Mesenchymal stem cell (in vitro differentiated cells and primary cell): Measurements from ENCODE around the gene LHCGR.
A peak's percentile ranks its signal among the peaks of the same experiment; 100 is the strongest.

ENCODE experiments used
- DNase-seq: peaks from one replicate; pipeline ENCODE4 v3.0.0-alpha.2; 2013
- H2AFZ ChIP-seq: one replicate; pipeline ENCODE4 v1.6.1; 2013; ENCODE audit warnings: low read depth, mild to moderate bottlenecking, control low read depth, inconsistent platforms, low read length, moderate library complexity
- H2AK5ac ChIP-seq: 2 replicates; pipeline ENCODE4 v1.6.1; 2013; ENCODE audit warnings: low read length, moderate library complexity, mild to moderate bottlenecking, inconsistent platforms; ENCODE audit not compliant: severe bottlenecking
- H2BK120ac ChIP-seq: one replicate; pipeline ENCODE4 v1.6.1; 2013; ENCODE audit warnings: low read depth, mild to moderate bottlenecking, inconsistent platforms, low read length, moderate library complexity
- H2BK12ac ChIP-seq, 2 experiments: one replicate each; pipeline ENCODE4 v1.6.1; 2013; ENCODE audit warnings: inconsistent platforms in 2 of 2, low read length in 2 of 2, mild to moderate bottlenecking in 2 of 2, moderate library complexity in 2 of 2, control low read depth in 1 of 2
- H2BK15ac ChIP-seq: one replicate; pipeline ENCODE4 v1.6.1; 2013; ENCODE audit warnings: mild to moderate bottlenecking, low read depth, inconsistent platforms; ENCODE audit not compliant: poor library complexity, severe bottlenecking
- H2BK5ac ChIP-seq: 2 replicates; pipeline ENCODE4 v1.6.1; 2013; ENCODE audit warnings: low read depth, mild to moderate bottlenecking, low read length, control low read depth, inconsistent platforms; ENCODE audit not compliant: poor library complexity, severe bottlenecking
- H3K14ac ChIP-seq, 2 experiments: one replicate each; pipeline ENCODE4 v1.6.1; 2013; ENCODE audit warnings: inconsistent platforms in 2 of 2, low read length in 2 of 2, control low read depth in 1 of 2, mild to moderate bottlenecking in 1 of 2, moderate library complexity in 1 of 2
- H3K18ac ChIP-seq, 2 experiments: one replicate each; pipeline ENCODE4 v1.6.1; 2013; ENCODE audit warnings: inconsistent platforms in 2 of 2, low read length in 2 of 2, control low read depth in 1 of 2, low read depth in 1 of 2, mild to moderate bottlenecking in 1 of 2
- H3K23ac ChIP-seq, 2 experiments: one replicate each; pipeline ENCODE4 v1.6.1; 2013; ENCODE audit warnings: inconsistent platforms in 2 of 2, low read length in 2 of 2, mild to moderate bottlenecking in 2 of 2, moderate library complexity in 2 of 2, control low read depth in 1 of 2
- H3K27ac ChIP-seq: 2 replicates; pipeline ENCODE4 v1.5.1; 2013; ENCODE audit warnings: mild to moderate bottlenecking, moderate library complexity, low read length, control low read depth, inconsistent platforms; ENCODE audit not compliant: poor library complexity, severe bottlenecking
- H3K27me3 ChIP-seq, 2 experiments: 2 replicates each; pipeline versions ENCODE4 v1.6.1 to v1.7.0; 2013; ENCODE audit warnings: low read length in 2 of 2, mild to moderate bottlenecking in 2 of 2, moderate library complexity in 2 of 2, control low read depth in 1 of 2, inconsistent platforms in 1 of 2; ENCODE audit not compliant: control insufficient read depth in 1 of 2, insufficient read depth in 1 of 2
- H3K36me3 ChIP-seq, 2 experiments: 2 replicates each; pipeline versions ENCODE4 v1.6.1 to v1.7.0; 2013; ENCODE audit warnings: low read length in 2 of 2, control low read depth in 1 of 2, inconsistent platforms in 1 of 2, low read depth in 1 of 2, mild to moderate bottlenecking in 1 of 2; ENCODE audit not compliant: insufficient read depth in 2 of 2, control insufficient read depth in 1 of 2
- H3K4ac ChIP-seq, 2 experiments: one replicate each; pipeline ENCODE4 v1.6.1; 2013; ENCODE audit warnings: inconsistent platforms in 2 of 2, low read length in 2 of 2, mild to moderate bottlenecking in 2 of 2, moderate library complexity in 2 of 2, control low read depth in 1 of 2, low read depth in 1 of 2
- H3K4me1 ChIP-seq: 2 replicates; pipeline ENCODE4 v1.6.1; 2013; ENCODE audit warnings: low read depth, low read length, control low read depth; ENCODE audit not compliant: control insufficient read depth, insufficient read depth
- H3K4me2 ChIP-seq: 2 replicates; pipeline ENCODE4 v1.6.1; 2013; ENCODE audit warnings: low read length, mild to moderate bottlenecking, inconsistent platforms; ENCODE audit not compliant: poor library complexity, severe bottlenecking
- H3K4me3 ChIP-seq, 2 experiments: 2 replicates each; pipeline versions ENCODE4 v1.5.1 to v1.7.0; 2013; ENCODE audit warnings: low read length in 2 of 2, mild to moderate bottlenecking in 2 of 2, control low read depth in 1 of 2, low read depth in 1 of 2; ENCODE audit not compliant: insufficient read depth in 1 of 2
- H3K79me1 ChIP-seq: replicated peaks from 2 replicates; pipeline ENCODE4 v1.6.1; 2013; ENCODE audit warnings: mild to moderate bottlenecking, control low read depth, low read length, inconsistent platforms; ENCODE audit not compliant: poor library complexity, severe bottlenecking
- H3K9ac ChIP-seq: 2 replicates; pipeline ENCODE4 v1.7.0; 2013; ENCODE audit warnings: mild to moderate bottlenecking, low read length, moderate library complexity
- H3K9me3 ChIP-seq: 2 replicates; pipeline ENCODE4 v1.7.0; 2013; ENCODE audit warnings: mild to moderate bottlenecking, low read length; ENCODE audit not compliant: control insufficient read depth
- H4K8ac ChIP-seq: one replicate; pipeline ENCODE4 v1.6.1; 2013; ENCODE audit warnings: inconsistent platforms, mild to moderate bottlenecking, low read length, moderate library complexity
- H4K91ac ChIP-seq: one replicate; pipeline ENCODE4 v1.6.1; 2013; ENCODE audit warnings: mild to moderate bottlenecking, low read length, inconsistent platforms
- WGBS: methylation state at CpG from one replicate; pipeline ENCODE4 v1.1.7; 2013; ENCODE audit warnings: mixed read lengths; 5-methylcytosine and 5-hydroxymethylcytosine counted together

LHCGR gene

GRCh38 chr2:48713647-48714046 is 41.9 kb downstream of the LHCGR start:
- Histone ChIP-seq H3K4ac (no peak overlapping the region), H2BK12ac (no peak overlapping the region), H4K91ac (no peak overlapping the region), H3K9ac (no peak overlapping the region), H3K79me1 (no peaks in the 10 kb centered on the region), H3K18ac (no peak overlapping the region), H3K9me3 (no peaks in the 10 kb centered on the region), H3K4me2 (no peak overlapping the region), H3K4me1 (peaks cover 4% of the 10 kb centered on the region), H3K4me3 (no peak overlapping the region), H3K14ac (no peak overlapping the region), H2BK15ac (no peak overlapping the region), H2AFZ (no peak overlapping the region), H2BK5ac (no peak overlapping the region), H3K36me3 (no peaks in the 10 kb centered on the region), H3K23ac (no peak overlapping the region), H3K27me3 (no peaks in the 10 kb centered on the region), H4K8ac (no peak overlapping the region), H3K27ac (no peak overlapping the region), H2BK120ac (no peak overlapping the region), H2AK5ac (no peak overlapping the region)
- no CpG with 5 or more reads among the region's 1 CpG for WGBS
- DNase-seq, result peak; percentile 57

- Histone ChIP-seq H3K14ac (no peak overlapping the region), H3K27ac (no peak overlapping the region), H3K79me1 (no peaks in the 10 kb centered on the region), H3K4me2 (no peak overlapping the region), H2AFZ (no peak overlapping the region), H2BK12ac (no peak overlapping the region), H3K4me1 (peaks cover 6% of the 10 kb centered on the region), H2AK5ac (no peak overlapping the region), H3K4me3 (no peak overlapping the region), H3K9ac (no peak overlapping the region), H2BK5ac (no peak overlapping the region), H3K27me3 (no peaks in the 10 kb centered on the region), H4K8ac (no peak overlapping the region), H4K91ac (no peak overlapping the region), H3K36me3 (no peaks in the 10 kb centered on the region), H2BK120ac (no peak overlapping the region), H3K9me3 (no peaks in the 10 kb centered on the region), H3K23ac (no peak overlapping the region), H3K18ac (no peak overlapping the region), H3K4ac (no peak overlapping the region), H2BK15ac (no peak overlapping the region)
- WGBS, result no CpG with 5 or more reads among the region's 2 CpGs
- no peak for DNase-seq
Measured at GRCh38 chr2:48712151-48712550, 43.4 kb downstream of the LHCGR start.

GRCh38 chr2:48711343-48711742 is 44.2 kb downstream of the LHCGR start:
- no peaks in the 10 kb centered on the region for H3K79me1 ChIP-seq
- no peak overlapping the region for H3K18ac ChIP-seq
- no peak overlapping the region for H3K23ac ChIP-seq
- no peak overlapping the region for H3K14ac ChIP-seq
- H3K27me3 ChIP-seq, result no peaks in the 10 kb centered on the region
- no peak overlapping the region for H2AFZ ChIP-seq
- no peaks in the 10 kb centered on the region for H3K9me3 ChIP-seq
- no peak for DNase-seq
- no peak overlapping the region for H2BK5ac ChIP-seq
- H3K27ac ChIP-seq, result no peak overlapping the region
- no peak overlapping the region for H2AK5ac ChIP-seq
- no peak overlapping the region for H2BK12ac ChIP-seq
- no peak overlapping the region for H3K4me2 ChIP-seq
- 54% methylated on average over 4 of the region's 4 CpGs for WGBS
- no peak overlapping the region for H2BK120ac ChIP-seq
- H2BK15ac ChIP-seq, result no peak overlapping the region
- H3K36me3 ChIP-seq, result no peaks in the 10 kb centered on the region
- no peak overlapping the region for H3K4ac ChIP-seq
- H3K9ac ChIP-seq, result no peak overlapping the region
- H3K4me1 ChIP-seq, result peaks cover 7% of the 10 kb centered on the region
- no peak overlapping the region for H3K4me3 ChIP-seq
- H4K8ac ChIP-seq, result no peak overlapping the region
- H4K91ac ChIP-seq, result no peak overlapping the region

- Histone ChIP-seq H2BK15ac (no peak overlapping the region), H3K4me3 (no peak overlapping the region), H2AFZ (no peak overlapping the region), H3K23ac (no peak overlapping the region), H3K14ac (no peak overlapping the region), H2BK5ac (no peak overlapping the region), H3K36me3 (no peaks in the 10 kb centered on the region), H4K8ac (no peak overlapping the region), H3K4ac (no peak overlapping the region), H3K4me1 (peaks cover 3% of the 10 kb centered on the region), H3K79me1 (no peaks in the 10 kb centered on the region), H3K4me2 (no peak overlapping the region), H2BK120ac (no peak overlapping the region), H2AK5ac (no peak overlapping the region), H3K27me3 (no peaks in the 10 kb centered on the region), H2BK12ac (no peak overlapping the region), H3K18ac (no peak overlapping the region), H3K9me3 (no peaks in the 10 kb centered on the region), H4K91ac (no peak overlapping the region), H3K9ac (no peak overlapping the region), H3K27ac (no peak overlapping the region)
- DNase-seq, result no peak
- WGBS, result 82% methylated on average over 7 of the region's 7 CpGs
Measured at GRCh38 chr2:48709096-48710034, 46.2 kb downstream of the LHCGR start.
